ENCODE data around the gene SORD.

SORD gene

GRCh38 chr15:45115312-45115820, 92.4 kb downstream of the SORD start:
- no peak overlapping the region for H2AFZ ChIP-seq (ENCODE audit: low read depth, low read length)
- TF ChIP-seq EZH2 (IDR thresholded peaks at IDR 0.05; ENCODE audit: borderline replicate concordance, low read depth, low read length, severe bottlenecking) (no peak), CTCF (IDR thresholded peaks at IDR 0.05; ENCODE audit: borderline replicate concordance, extremely low read depth, low read length, poor library complexity, severe bottlenecking) (no peak)
- H3K27ac ChIP-seq (ENCODE audit: low read length), result no peak overlapping the region
- no peaks in the 10 kb centered on the region for H3K36me3 ChIP-seq (ENCODE audit: insufficient read depth, low read length)
- DNase-seq (no peak), ATAC-seq (ENCODE audit: insufficient read depth, low read depth) (no peak)
- H4K20me1 ChIP-seq (ENCODE audit: insufficient read depth, low read length), result no peaks in the 10 kb centered on the region
- no peak overlapping the region for H3K4me3 ChIP-seq (ENCODE audit: low read depth in 1 of 2, low read length in 2 of 2)
- H3K9ac ChIP-seq (ENCODE audit: low read depth, low read length), result no peak overlapping the region
- H3K27me3 ChIP-seq (ENCODE audit: insufficient read depth, low read length, poor library complexity), result no peaks in the 10 kb centered on the region
- peaks cover 3% of the 10 kb centered on the region; the same call in 1 of the 2 replicates for H3K4me1 ChIP-seq (ENCODE audit: insufficient read depth, low read length)
- no peaks in the 10 kb centered on the region for H3K9me3 ChIP-seq (ENCODE audit: insufficient read depth, low read length, severe bottlenecking)
- no peak overlapping the region for H3K4me2 ChIP-seq (ENCODE audit: insufficient read depth, low read length)
- H3K79me2 ChIP-seq (ENCODE audit: insufficient read depth, low read length), result no peaks in the 10 kb centered on the region

- H3K79me2 ChIP-seq (ENCODE audit: insufficient read depth, low read length), result no peaks in the 10 kb centered on the region
- no peak overlapping the region for H2AFZ ChIP-seq (ENCODE audit: low read depth, low read length)
- peaks cover 3% of the 10 kb centered on the region; the same call in 1 of the 2 replicates for H3K4me1 ChIP-seq (ENCODE audit: insufficient read depth, low read length)
- no peak overlapping the region for H3K27ac ChIP-seq (ENCODE audit: low read length)
- no peaks in the 10 kb centered on the region for H4K20me1 ChIP-seq (ENCODE audit: insufficient read depth, low read length)
- TF ChIP-seq CTCF (IDR thresholded peaks at IDR 0.05; ENCODE audit: borderline replicate concordance, extremely low read depth, low read length, poor library complexity, severe bottlenecking) (no peak), EZH2 (IDR thresholded peaks at IDR 0.05; ENCODE audit: borderline replicate concordance, low read depth, low read length, severe bottlenecking) (no peak)
- H3K27me3 ChIP-seq (ENCODE audit: insufficient read depth, low read length, poor library complexity), result no peaks in the 10 kb centered on the region
- no peaks in the 10 kb centered on the region for H3K36me3 ChIP-seq (ENCODE audit: insufficient read depth, low read length)
- ATAC-seq (ENCODE audit: insufficient read depth, low read depth) (no peak), DNase-seq (no peak)
- no peak overlapping the region for H3K9ac ChIP-seq (ENCODE audit: low read depth, low read length)
- H3K9me3 ChIP-seq (ENCODE audit: insufficient read depth, low read length, severe bottlenecking), result no peaks in the 10 kb centered on the region
- H3K4me2 ChIP-seq (ENCODE audit: insufficient read depth, low read length), result no peak overlapping the region
- no peak overlapping the region for H3K4me3 ChIP-seq (ENCODE audit: low read depth in 1 of 2, low read length in 2 of 2)
Observed at GRCh38 chr15:45116006-45116481, 93.0 kb downstream of the SORD start.

- Histone ChIP-seq H3K79me2 (ENCODE audit: insufficient read depth, low read length) (no peaks in the 10 kb centered on the region), H2AFZ (ENCODE audit: low read depth, low read length) (no peak overlapping the region), H3K4me1 (ENCODE audit: insufficient read depth, low read length) (peaks cover 3% of the 10 kb centered on the region; the same call in 1 of the 2 replicates), H3K9me3 (ENCODE audit: insufficient read depth, low read length, severe bottlenecking) (no peaks in the 10 kb centered on the region), H3K4me2 (ENCODE audit: insufficient read depth, low read length) (no peak overlapping the region), H3K27me3 (ENCODE audit: insufficient read depth, low read length, poor library complexity) (no peaks in the 10 kb centered on the region), H3K36me3 (ENCODE audit: insufficient read depth, low read length) (no peaks in the 10 kb centered on the region), H3K27ac (ENCODE audit: low read length) (no peak overlapping the region), H4K20me1 (ENCODE audit: insufficient read depth, low read length) (no peaks in the 10 kb centered on the region), H3K9ac (ENCODE audit: low read depth, low read length) (no peak overlapping the region), H3K4me3 (ENCODE audit: low read depth in 1 of 2, low read length in 2 of 2) (no peak overlapping the region)
- TF ChIP-seq CTCF (IDR thresholded peaks at IDR 0.05; ENCODE audit: borderline replicate concordance, extremely low read depth, low read length, poor library complexity, severe bottlenecking) (no peak), EZH2 (IDR thresholded peaks at IDR 0.05; ENCODE audit: borderline replicate concordance, low read depth, low read length, severe bottlenecking) (no peak)
- DNase-seq (no peak), ATAC-seq (ENCODE audit: insufficient read depth, low read depth) (no peak)
Observed at GRCh38 chr15:45116482-45117307, 93.7 kb downstream of the SORD start.
